ENCODE results near the gene NCAM1. TPM values are rescaled to one million over a fixed set of nuclear protein-coding genes. Genes with fewer than 3 reads are reported as not detected.

Gene NCAM1
- total RNA-seq, 6 donors from 2014 or later, result 1.4 to 15.3 (median 2.5) TPM

GRCh38 chr11:113173126-113173525, 211.9 kb downstream of the NCAM1 start:
- 92 to 95% methylated on average over 4 of the region's 4 CpGs for WGBS, 2 donors
- Histone ChIP-seq H3K27me3 (no peaks in the 10 kb centered on the region), H3K4me1 (no peaks in the 10 kb centered on the region), H3K27ac (no peak overlapping the region), H3K36me3 (no peaks in the 10 kb centered on the region), H3K4me3 (no peak overlapping the region), H3K9me3 (no peaks in the 10 kb centered on the region)
- TF ChIP-seq EP300 (IDR thresholded peaks at IDR 0.05) (no peak), POLR2A (IDR thresholded peaks at IDR 0.05) (no peak), POLR2AphosphoS5 (IDR thresholded peaks at IDR 0.05) (no peak), CTCF (IDR thresholded peaks at IDR 0.05) (no peak)
- ATAC-seq (ENCODE audit: low FRiP score in 2 of 2), result no peak
- no peak for DNase-seq

- 62 to 64% methylated on average over 1 of the region's 1 CpG for WGBS, 2 donors
- Histone ChIP-seq H3K27ac (no peak overlapping the region), H3K4me3 (no peak overlapping the region), H3K9me3 (no peaks in the 10 kb centered on the region), H3K27me3 (no peaks in the 10 kb centered on the region), H3K4me1 (no peaks in the 10 kb centered on the region), H3K36me3 (no peaks in the 10 kb centered on the region)
- no peak for TF ChIP-seq CTCF (IDR thresholded peaks at IDR 0.05)
- TF ChIP-seq POLR2AphosphoS5 (IDR thresholded peaks at IDR 0.05), result no peak
- TF ChIP-seq EP300 (IDR thresholded peaks at IDR 0.05), result no peak
- no peak for TF ChIP-seq POLR2A (IDR thresholded peaks at IDR 0.05)
- no peak for ATAC-seq (ENCODE audit: low FRiP score in 2 of 2)
- DNase-seq, result no peak
Observed at GRCh38 chr11:113174882-113175281, 213.7 kb downstream of the NCAM1 start.

- Histone ChIP-seq H3K4me3 (no peak overlapping the region), H3K9me3 (no peaks in the 10 kb centered on the region), H3K27ac (no peak overlapping the region), H3K36me3 (no peaks in the 10 kb centered on the region), H3K4me1 (no peaks in the 10 kb centered on the region), H3K27me3 (no peaks in the 10 kb centered on the region)
- TF ChIP-seq CTCF (IDR thresholded peaks at IDR 0.05), result no peak
- TF ChIP-seq POLR2AphosphoS5 (IDR thresholded peaks at IDR 0.05), result no peak
- TF ChIP-seq POLR2A (IDR thresholded peaks at IDR 0.05), result no peak
- TF ChIP-seq EP300 (IDR thresholded peaks at IDR 0.05), result no peak
- no peak for ATAC-seq (ENCODE audit: low FRiP score in 2 of 2)
- no peak for DNase-seq
Observed at GRCh38 chr11:113176599-113177360, 215.6 kb downstream of the NCAM1 start.

- no peak for TF ChIP-seq EP300 (IDR thresholded peaks at IDR 0.05)
- no peak for TF ChIP-seq CTCF (IDR thresholded peaks at IDR 0.05)
- TF ChIP-seq POLR2A (IDR thresholded peaks at IDR 0.05), result no peak
- no peak for TF ChIP-seq POLR2AphosphoS5 (IDR thresholded peaks at IDR 0.05)
- no peak overlapping the region for H3K27ac ChIP-seq
- DNase-seq (no peak), ATAC-seq (ENCODE audit: low FRiP score in 2 of 2) (no peak)
- no peak overlapping the region for H3K4me3 ChIP-seq
- H3K27me3 ChIP-seq, result no peaks in the 10 kb centered on the region
- H3K36me3 ChIP-seq, result no peaks in the 10 kb centered on the region
- no peaks in the 10 kb centered on the region for H3K9me3 ChIP-seq
- 59 to 63% methylated on average over 5 of the region's 5 CpGs for WGBS, 2 donors
- no peaks in the 10 kb centered on the region for H3K4me1 ChIP-seq
Observed at GRCh38 chr11:113177671-113178070, 216.5 kb downstream of the NCAM1 start.

Measured in upper lobe of left lung (tissue), 6 donors.